ENCODE results near the gene MBNL2.

The MBNL2 gene

DNA sequence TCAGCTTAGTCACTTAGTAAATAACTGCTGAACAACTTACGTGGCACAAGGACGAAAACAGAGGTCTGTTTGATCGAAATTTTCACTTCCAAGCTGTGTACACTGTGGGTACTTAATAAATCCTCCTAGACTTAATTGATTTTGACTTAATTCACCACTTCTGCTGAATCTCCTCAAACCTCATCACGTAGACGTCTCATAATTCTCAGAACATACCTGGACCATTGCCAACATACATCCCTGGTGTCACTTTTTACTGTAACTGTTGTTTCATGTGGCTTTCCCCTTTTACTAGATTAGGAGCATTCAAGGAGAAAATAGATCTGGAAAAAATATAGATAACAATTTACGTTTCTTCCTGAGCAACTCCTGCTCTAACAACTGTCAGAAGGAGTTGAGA, 105.0 kb downstream of the MBNL2 start:
- no peak for DNase-seq (ENCODE audit: low read depth in 2 of 2)

DNA sequence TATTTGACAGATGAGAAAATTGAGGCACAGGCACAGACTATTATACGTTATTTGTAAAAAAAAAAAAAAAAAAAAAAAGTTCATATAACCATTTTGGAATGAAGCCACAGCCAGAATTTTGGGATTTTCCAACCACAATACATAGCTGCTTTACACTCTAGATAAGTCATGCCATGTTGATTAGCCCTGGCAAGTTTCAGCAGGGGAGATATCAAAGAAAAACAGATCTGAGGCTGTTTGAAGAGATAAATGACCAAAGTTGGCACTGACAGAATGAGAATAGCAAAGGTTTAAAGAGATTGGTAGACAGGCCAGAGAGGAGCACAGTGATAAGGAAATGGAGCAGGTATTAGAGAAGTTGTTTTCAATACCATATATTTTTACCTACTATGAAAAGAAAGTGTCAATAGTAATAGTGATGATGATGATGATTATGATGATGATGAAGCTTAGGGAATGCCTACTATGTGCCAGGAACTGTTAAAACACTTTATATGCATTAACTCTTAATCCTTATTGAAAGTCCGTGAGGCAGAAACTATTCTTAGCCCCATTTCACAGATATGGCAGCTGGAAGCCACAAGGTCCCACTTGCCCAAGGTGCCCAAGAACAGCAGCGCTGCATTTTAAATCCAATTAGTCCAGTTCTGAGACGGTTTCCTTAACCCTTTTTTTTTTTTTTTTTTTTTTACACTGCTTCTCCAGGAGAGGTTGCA, 105.5 kb downstream of the MBNL2 start:
- DNase-seq (ENCODE audit: low read depth in 2 of 2): no peak

DNA sequence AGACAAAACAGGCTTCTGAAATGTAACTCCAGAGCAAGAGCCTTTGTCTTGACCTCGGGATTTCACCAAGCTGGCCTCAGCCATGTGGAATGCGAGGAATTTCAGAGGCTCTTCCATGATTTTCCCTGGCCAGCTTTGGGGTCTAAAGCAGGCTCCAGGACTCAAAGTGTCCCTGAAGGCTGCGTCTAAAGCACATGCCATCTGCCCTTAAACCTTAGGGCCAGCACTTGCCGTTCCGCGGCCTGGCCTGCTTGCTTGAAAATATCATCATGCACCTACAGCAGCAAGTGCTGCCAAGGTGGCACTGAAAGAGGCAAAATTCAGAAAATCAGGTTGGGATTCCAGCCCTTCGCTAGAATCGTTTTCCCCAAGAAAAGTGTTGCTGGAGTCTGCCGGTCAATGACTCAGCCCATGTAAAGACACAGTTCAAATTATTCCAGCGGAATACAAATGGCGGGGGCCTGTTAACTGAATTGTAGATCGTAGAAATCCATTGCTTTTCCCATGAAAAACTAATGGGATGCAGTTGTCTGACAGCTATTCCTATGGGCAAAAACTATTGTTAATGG, 106.2 kb downstream of the MBNL2 start:
- no peak for DNase-seq (ENCODE audit: low read depth in 2 of 2)

DNA sequence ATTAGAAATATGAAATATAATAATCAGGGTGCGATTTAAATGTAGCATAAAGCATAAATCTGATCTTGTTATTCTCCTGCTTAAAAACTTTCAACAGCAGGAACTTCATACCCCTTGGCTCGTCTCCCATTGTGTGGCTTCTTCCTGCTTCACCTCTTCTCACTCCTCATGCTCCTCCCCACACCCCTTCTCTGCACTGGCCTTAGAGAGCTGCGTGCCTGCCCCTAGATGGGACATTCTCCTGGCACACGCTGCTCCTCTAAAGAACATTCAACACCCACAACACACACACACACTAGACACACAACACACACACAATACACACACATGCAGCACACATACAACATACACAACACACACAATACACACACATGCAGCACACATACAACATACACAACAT, 107.2 kb downstream of the MBNL2 start:
- no peak for DNase-seq (ENCODE audit: low read depth in 2 of 2)

DNA sequence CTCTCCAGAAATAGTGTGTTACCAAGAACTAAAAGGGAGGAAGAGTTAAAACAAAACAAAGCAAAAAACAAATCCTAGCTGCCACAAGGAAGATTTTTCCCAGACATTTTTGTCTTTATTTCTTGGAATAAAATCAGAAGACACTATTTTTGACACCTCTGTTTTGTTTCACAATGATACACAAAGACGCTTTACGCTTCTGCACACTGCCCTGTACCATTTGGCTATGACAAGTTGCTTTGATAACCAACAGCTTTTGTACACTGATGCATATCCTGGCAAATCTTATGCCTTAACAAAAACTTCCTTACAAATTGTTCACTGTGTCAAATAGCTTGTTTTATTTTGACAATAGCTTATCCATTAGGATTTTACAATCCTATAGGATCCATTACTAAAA, 108.3 kb downstream of the MBNL2 start:
- no peak for DNase-seq (ENCODE audit: low read depth in 2 of 2)

DNA sequence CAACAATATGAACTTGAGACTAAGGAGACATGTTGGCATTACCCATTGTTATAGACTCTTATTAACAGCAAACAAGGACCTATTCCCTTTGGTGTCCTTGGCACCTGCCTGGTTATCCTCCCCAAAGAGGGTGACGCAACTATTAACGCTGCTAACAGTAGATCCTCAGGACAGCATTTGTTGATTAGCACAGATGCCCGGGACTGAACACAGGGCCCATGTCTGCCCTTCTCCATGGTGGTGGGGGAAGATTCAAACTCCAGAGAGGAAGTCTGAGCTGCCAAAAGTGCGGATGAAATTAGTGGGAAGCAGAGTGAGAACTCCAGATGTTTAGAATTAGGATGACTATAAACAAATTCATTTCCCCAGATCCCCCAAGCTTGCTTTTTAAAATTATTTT, 110.6 kb downstream of the MBNL2 start:
- DNase-seq (ENCODE audit: low read depth in 2 of 2): no peak

DNA sequence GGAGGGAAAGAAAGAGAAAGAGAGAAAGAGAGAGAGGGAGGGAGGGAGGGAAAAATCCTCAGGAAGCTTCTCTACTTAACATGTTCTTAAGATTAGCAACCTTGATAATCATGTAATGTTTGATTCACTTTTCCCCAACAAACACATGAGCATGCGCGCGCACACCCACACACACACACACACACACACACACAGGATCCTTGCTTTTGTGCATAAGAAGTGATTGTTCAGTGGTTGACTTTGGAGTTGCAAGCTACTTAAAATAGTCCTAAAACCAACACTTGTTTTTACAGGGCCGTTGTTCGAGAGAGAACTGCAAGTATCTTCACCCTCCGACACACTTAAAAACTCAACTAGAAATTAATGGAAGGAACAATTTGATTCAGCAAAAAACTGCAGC, 111.8 kb downstream of the MBNL2 start:
- DNase-seq (ENCODE audit: low read depth in 2 of 2): no peak

DNA sequence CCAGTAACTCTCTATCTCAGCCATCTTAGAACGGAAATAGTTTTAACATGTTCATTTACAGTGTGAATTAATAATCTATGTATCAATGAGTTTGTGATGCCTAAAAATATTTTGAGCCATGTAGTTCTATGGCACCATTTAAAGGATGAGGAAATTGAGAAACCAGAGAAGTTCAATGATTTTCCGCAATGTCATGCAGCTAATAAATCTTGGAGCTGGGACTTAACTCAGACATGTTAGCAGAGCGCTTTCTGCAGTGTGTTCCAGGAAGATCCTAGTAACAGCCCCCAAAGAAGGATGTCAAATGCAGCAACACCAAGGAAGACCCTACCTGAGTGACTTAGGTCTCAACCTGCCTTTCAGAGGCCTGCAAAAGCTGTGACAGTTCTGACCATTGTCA, 112.6 kb downstream of the MBNL2 start:
- no peak for DNase-seq (ENCODE audit: low read depth in 2 of 2)

DNA sequence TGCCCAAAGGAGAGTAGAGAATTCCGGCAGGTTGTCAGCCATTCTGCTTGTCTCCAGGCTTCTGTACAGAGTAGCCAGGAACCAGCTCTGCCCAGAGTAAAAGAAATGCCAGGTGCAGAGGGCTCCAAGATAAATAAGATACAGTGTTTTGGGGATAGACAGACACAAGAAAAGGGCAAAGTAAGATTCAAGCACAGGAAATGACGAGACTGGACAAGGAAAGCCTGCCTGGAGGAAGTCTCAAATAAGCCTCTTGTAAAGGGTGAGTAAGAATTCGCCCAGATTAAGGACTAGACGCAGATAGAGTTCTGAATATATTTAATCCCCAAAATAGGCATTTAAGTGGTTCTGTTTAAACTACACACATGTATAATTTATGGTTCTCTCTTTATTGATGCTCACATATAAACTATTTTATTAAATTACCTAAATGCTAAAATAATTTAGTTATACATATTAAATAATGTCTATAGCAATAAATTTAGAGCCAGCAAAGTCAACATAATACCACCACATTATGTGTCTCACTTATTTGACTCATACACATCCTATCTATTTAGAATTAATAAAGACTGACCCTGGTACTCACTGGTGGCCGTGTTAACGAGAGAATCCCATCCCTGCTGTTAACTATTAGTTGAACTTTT, 113.5 kb downstream of the MBNL2 start:
- DNase-seq (ENCODE audit: low read depth in 2 of 2): no peak

DNA sequence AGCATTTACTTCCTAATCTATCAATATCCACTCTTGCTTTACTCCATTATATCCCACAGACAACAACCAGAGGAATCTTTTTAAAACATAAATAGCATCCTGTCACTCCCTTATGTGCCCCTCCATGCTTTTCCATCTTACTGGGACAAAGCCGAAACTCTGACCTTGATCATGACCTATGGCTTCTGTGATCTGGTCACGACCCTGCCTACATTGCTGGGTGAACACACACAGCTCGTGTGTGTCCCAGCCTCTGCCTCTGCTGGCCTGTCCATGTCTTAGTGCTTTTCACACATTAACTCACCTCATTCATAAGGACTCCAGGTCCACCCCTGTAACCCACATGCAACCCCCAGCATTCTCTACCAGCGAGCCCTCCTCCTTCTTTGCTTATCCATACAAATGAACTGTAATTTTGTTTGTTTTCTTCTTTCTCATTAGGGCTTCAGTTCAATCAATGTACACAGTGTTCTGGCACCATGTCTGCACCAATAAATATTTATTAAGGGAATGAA, 115.9 kb downstream of the MBNL2 start:
- no peak for DNase-seq (ENCODE audit: low read depth in 2 of 2)

DNA sequence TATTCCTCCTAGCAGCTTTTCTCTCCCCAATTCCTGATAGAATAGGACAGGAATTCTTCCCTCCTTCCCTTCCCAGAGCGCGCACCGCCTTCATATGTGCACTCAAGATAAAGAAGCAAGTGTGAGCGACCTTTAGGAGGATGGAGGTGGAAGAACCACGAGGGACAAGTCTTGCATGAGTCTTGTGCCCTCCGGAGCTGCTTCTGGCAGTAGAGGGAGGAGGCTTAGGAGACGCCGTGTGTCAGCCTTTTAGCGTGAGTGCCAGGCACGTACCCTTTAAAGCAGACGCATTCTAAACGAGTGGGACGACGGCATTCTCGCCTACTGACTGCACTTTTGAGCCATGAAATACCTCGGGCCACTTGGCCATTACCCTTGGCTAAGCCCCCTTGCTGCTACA, 116.4 kb downstream of the MBNL2 start:
- DNase-seq (ENCODE audit: low read depth in 2 of 2): no peak

DNA sequence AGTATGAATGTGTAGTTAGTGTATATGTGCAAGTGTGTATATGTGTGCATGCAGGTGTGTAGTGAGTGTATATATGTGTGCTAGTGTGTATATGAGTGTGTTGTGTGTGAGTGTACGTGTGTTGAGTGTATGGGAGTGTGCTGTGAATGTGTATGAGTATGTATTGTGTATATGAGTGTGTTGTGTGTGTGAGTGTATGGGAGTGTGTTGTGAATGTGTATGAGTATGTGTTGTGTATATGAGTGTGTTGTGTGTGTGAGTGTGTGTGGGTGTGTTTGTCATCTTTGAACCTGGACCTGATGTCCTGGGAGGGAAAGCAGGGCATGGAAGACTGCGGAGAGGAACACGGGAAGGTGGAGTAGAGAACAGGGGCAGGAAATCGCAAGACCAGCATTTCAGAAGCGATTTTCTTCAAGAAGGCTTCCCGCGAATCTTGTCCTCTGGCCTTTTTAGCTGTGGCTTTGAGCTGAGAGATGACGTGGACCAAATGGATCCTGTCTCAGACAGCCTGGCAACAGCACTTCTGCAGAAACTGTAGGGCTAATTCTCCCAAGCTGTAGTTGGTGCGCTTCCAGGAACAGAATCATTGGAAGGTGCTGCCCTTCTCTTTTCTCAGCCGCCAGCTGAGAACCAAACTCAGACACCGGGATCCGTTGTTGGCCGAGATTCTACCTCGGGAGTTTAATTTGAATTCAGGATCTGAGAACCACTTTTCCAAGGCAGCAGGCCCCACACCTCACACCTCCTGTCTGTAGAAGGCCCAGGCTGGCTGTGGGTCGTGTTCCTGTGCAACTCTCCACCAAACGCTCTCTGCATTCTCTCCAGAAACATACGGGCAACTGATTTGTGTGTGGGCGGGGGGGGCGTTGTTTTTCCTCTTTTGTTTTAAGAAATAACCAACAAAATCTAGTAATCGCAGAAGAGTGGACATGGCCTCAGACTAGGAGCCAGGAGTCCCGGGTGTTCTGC, 117.2 kb downstream of the MBNL2 start:
- no peak for DNase-seq (ENCODE audit: low read depth in 2 of 2)

DNA sequence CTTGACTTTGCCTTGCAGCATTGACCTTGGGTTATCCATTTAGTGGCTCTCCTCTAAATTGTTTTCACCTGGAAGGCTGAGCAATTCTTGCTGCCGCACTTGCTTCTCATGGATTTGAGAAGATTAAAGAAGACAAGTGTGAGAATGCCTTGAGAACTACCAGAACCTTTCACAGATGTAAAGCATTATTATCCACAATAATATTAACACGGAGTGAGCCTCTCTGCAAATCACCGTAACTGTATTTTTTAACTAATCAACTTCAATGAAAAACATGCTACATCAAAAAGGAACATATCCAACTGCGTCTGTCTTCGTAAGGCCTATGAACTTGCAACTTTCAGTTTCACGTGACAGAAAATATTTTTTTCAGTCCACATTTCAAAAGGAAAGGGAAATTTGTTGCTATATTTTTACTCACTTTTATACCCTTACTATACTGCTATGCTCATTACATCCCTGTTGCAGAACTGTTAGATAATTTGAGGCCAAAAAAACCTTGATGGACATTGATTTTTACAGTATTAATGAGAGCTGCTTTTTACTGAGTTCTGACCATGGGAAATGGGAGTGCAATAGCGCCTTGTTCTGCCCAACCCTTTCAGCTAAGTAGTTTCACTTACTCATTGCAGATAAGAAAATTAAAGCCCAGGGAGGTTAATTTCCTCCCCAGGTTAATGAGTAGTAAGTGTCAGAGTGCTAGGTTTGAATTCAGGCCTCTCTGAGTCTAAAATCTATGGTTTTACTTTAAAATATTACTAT, 118.0 kb downstream of the MBNL2 start:
- DNase-seq (ENCODE audit: low read depth in 2 of 2): no peak

DNA sequence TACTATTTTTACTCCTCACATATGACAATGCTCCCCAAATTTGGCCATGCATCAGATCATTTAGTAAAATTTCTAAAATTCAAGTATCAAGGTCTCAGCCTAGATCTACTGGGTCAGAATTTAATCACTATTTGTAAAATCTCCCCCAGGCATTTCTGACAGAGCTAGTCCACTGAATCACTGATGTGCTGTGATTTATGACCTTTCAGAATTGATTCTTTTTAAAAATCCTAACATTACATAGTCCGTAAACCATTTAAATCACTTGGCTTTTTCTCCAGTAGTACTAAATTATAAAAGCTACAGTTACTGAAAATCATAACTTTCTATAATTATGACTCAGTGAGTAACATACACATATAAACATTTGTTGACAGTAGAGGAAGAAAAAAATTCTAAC, 119.0 kb downstream of the MBNL2 start:
- DNase-seq (ENCODE audit: low read depth in 2 of 2): no peak

DNA sequence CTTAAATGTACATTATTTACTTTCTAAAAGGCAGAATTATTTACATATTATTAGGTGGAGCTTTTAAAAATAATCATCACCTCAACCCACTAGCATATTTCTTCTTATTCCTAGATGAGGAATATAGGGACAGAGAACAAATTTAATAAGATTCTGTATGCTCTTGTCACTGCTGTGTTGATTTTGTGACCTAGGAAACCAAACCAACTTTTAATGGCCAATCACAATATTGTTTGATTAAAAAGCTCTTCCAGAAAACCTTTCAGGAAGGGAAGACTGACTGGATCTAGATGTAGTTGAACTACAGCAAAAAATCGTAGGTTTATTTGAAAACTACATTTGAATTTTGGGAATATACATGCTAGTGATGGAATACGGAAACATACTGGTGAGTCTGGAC, 120.0 kb downstream of the MBNL2 start:
- DNase-seq (ENCODE audit: low read depth in 2 of 2): no peak

DNA sequence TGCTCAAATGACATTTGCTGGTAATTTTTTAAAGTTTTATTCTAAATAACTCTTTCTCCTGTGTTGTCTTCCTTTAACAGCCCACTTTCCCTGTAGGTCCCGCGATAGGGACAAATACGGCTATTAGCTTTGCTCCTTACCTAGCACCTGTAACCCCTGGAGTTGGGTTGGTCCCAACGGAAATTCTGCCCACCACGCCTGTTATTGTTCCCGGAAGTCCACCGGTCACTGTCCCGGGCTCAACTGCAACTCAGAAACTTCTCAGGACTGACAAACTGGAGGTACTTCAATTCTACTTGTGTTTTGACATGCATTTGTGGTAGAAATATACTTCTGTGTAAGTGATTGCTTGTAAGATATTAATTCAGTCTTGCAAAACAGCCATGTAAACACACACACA, 120.8 kb downstream of the MBNL2 start:
- no peak for DNase-seq (ENCODE audit: low read depth in 2 of 2)

DNA sequence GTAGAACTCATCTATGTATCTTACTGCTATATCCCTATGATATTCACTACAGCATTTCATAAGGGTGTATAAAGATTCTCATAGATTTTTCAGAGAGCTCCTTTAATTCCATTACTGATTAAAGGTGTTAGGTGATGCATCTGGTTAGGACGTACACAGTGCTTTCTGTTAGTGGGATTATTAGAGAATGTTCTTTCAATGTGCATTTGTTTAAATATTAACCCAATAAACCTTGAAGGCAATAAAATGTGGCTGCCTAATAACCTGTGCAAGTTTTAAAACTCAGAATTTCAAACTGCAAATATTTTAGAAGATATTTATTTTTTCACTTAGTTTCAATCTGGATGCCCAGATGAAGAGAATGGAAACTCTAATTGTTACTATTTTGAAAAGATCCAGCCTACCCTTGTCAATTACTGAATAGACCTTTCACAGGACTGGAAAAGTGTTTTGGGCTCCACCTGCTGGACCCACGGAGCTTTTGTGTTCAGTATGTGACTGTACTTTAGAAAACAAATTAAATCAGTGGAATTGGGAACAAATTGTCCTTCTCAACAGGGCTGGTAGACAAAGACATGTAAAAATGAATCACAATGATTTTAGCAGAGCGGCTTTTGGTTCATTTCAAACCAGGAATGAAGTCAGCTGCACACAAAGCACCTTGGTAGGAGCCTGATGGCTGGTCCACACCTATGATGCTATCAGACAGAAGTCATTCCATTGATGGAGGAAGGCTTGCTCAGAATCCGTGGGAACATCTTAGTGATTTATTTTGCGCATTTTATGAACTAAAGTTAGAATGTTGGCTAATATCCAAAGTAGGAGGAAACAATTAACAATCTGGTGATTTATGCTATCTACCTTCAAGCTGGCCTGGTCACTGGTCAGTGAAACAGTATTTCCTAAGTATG, 122.4 kb downstream of the MBNL2 start:
- DNase-seq (ENCODE audit: low read depth in 2 of 2): no peak

DNA sequence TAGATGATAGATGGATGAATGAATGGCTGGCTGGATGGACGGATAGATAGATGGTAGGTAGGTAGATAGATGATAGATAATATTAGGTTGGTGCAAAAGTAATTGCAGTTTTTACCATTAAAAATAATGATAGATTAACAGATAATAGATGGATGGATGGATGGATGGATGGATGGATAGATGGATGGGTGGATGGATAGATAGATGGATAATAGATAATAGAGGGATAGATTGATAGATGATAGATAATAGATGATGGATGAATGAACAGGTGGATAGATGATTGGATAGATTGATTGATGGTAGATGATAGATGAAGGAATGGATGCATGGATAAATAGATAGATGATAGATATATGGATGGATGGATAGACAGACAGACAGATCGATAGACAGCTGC, 124.0 kb downstream of the MBNL2 start:
- no peak for DNase-seq (ENCODE audit: low read depth in 2 of 2)

DNA sequence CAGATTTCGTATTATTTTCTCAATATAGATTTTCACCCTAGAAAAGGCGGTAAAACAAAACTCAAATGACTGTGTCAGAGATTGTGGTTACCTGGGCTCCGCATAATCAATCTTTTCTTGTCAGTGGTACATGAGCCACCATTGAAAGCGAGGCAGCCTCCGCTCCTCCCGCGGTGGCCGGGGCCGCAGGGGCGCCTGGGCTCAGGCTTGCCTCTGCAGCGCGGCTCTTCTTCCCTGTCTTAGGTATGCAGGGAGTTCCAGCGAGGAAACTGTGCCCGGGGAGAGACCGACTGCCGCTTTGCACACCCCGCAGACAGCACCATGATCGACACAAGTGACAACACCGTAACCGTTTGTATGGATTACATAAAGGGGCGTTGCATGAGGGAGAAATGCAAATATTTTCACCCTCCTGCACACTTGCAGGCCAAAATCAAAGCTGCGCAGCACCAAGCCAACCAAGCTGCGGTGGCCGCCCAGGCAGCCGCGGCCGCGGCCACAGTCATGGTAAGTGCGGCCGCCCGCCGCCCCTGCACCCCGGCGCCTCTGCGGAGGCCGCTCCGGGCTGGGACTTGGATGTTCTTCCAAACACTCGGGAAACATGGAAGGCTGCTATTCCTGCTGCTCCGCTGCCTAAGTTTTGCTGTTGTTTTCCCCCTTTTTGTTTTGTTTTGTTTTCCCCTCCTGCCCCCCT, 124.6 kb downstream of the MBNL2 start:
- DNase-seq (ENCODE audit: low read depth in 2 of 2): no peak

Data from activated CD8-positive, alpha-beta memory T cell treated with anti-CD3 and anti-CD28 coated beads for 4 hours (primary cell).